MM.1S (cell line): Measurements from ENCODE around the gene MAPK11.

Source experiments
- DNase-seq: peaks from one replicate; pipeline ENCODE4 v3.0.0-alpha.2; 2015
- H2AFZ ChIP-seq: fragments of 300-600 bp; sonication (generic); 2 replicates; pipeline ENCODE4 v1.6.0; 2016; ENCODE audit warnings: antibody characterized with exemption, low read length
- H3F3A ChIP-seq: fragments of 300-600 bp; sonication (generic); 2 replicates; pipeline ENCODE4 v1.6.1; 2016; ENCODE audit warnings: mild to moderate bottlenecking, antibody characterized with exemption, low read length, moderate library complexity, mixed read lengths; ENCODE audit not compliant: insufficient read depth
- H3K27ac ChIP-seq: fragments of 300-600 bp; sonication (generic); 2 replicates; pipeline ENCODE4 v1.5.1; 2016; ENCODE audit warnings: mild to moderate bottlenecking, low read length
- H3K27me3 ChIP-seq: fragments of 300-600 bp; sonication (generic); replicated peaks from 2 replicates; pipeline ENCODE4 v1.6.0; 2016; ENCODE audit warnings: low read length; ENCODE audit not compliant: insufficient read depth
- H3K36me3 ChIP-seq: fragments of 300-600 bp; sonication (generic); replicated peaks from 2 replicates; pipeline ENCODE4 v1.6.1; 2016; ENCODE audit warnings: mild to moderate bottlenecking, low read length, mixed read lengths; ENCODE audit not compliant: insufficient read depth
- H3K4me1 ChIP-seq: fragments of 300-600 bp; sonication (generic); 2 replicates; pipeline ENCODE4 v1.6.1; 2016; ENCODE audit warnings: low read length, mixed read lengths
- H3K4me2 ChIP-seq: fragments of 300-600 bp; sonication (generic); 2 replicates; pipeline ENCODE4 v1.6.0; 2016; ENCODE audit warnings: low read depth, low read length
- H3K4me3 ChIP-seq: fragments of 300-600 bp; sonication (generic); 2 replicates; pipeline ENCODE4 v1.5.1; 2016; ENCODE audit warnings: low read length, mixed read lengths
- H3K79me2 ChIP-seq: fragments of 300-600 bp; sonication (generic); 2 replicates; pipeline ENCODE4 v1.6.1; 2016; ENCODE audit warnings: mixed run types, low read length, mixed read lengths
- H3K9ac ChIP-seq: fragments of 300-600 bp; sonication (generic); 2 replicates; pipeline ENCODE4 v1.6.1; 2016; ENCODE audit warnings: low read length, mixed read lengths
- H3K9me2 ChIP-seq: fragments of 300-600 bp; sonication (generic); replicated peaks from 2 replicates; pipeline ENCODE4 v1.6.1; 2016; ENCODE audit warnings: mild to moderate bottlenecking, low read length, mixed read lengths; ENCODE audit not compliant: insufficient read depth
- H3K9me3 ChIP-seq: fragments of 300-600 bp; sonication (generic); replicated peaks from 2 replicates; pipeline ENCODE4 v1.6.1; 2016; ENCODE audit warnings: mild to moderate bottlenecking, low read length, mixed read lengths; ENCODE audit not compliant: insufficient read depth
- H4K20me1 ChIP-seq: fragments of 300-600 bp; sonication (generic); 2 replicates; pipeline ENCODE4 v1.6.1; 2016; ENCODE audit warnings: mild to moderate bottlenecking, low read length, moderate library complexity, mixed read lengths; ENCODE audit not compliant: insufficient read depth
- CTCF ChIP-seq: fragments of 300-600 bp; sonication (generic); IDR thresholded peaks from 2 replicates; pipeline ENCODE4 v1.5.1; 2016; ENCODE audit warnings: antibody characterized with exemption, low read length, mixed read lengths
- EZH2 ChIP-seq: fragments of 300-600 bp; sonication (generic); optimal IDR thresholded peaks from 2 replicates; pipeline ENCODE3; 2017; ENCODE audit warnings: low read depth, mild to moderate bottlenecking, antibody characterized with exemption, low read length, mixed read lengths
- EZH2phosphoT487 ChIP-seq: fragments of 300-600 bp; sonication (generic); IDR thresholded peaks from 2 replicates; pipeline ENCODE4 v1.6.1; 2018; ENCODE audit warnings: antibody characterized with exemption, low read length

MAPK11 gene

GRCh38 chr22:50292643-50293440 is 22.7 kb upstream of the MAPK11 start:
- no peak for DNase-seq
- Histone ChIP-seq H3K9me3 (no peaks in the 10 kb centered on the region), H3K27me3 (no peaks in the 10 kb centered on the region), H3K9me2 (no peaks in the 10 kb centered on the region), H3F3A (no peaks in the 10 kb centered on the region), H4K20me1 (no peaks in the 10 kb centered on the region), H3K9ac (no peak overlapping the region), H3K4me1 (no peaks in the 10 kb centered on the region), H3K4me2 (no peak overlapping the region), H3K79me2 (peaks cover 12% of the 10 kb centered on the region; the same call in 1 of the 2 replicates), H3K36me3 (no peaks in the 10 kb centered on the region), H3K4me3 (no peak overlapping the region), H3K27ac (no peak overlapping the region), H2AFZ (no peak overlapping the region)
- TF ChIP-seq EZH2phosphoT487, result no peak
- TF ChIP-seq CTCF, result no peak
- no peak for TF ChIP-seq EZH2

GRCh38 chr22:50289942-50290630 is 19.9 kb upstream of the MAPK11 start:
- Histone ChIP-seq H3K4me3 (no peak overlapping the region), H3K9me2 (no peaks in the 10 kb centered on the region), H2AFZ (no peak overlapping the region), H3F3A (no peaks in the 10 kb centered on the region), H3K79me2 (peaks cover 5% of the 10 kb centered on the region; the same call in 1 of the 2 replicates), H3K9ac (no peak overlapping the region), H3K4me1 (no peaks in the 10 kb centered on the region), H3K27ac (no peak overlapping the region), H3K4me2 (no peak overlapping the region), H3K9me3 (no peaks in the 10 kb centered on the region), H3K36me3 (no peaks in the 10 kb centered on the region), H4K20me1 (no peaks in the 10 kb centered on the region), H3K27me3 (no peaks in the 10 kb centered on the region)
- no peak for TF ChIP-seq CTCF
- no peak for TF ChIP-seq EZH2phosphoT487
- TF ChIP-seq EZH2, result no peak
- DNase-seq, result no peak

GRCh38 chr22:50289151-50289941 is 19.2 kb upstream of the MAPK11 start:
- no peak overlapping the region for H2AFZ ChIP-seq
- H3K79me2 ChIP-seq, result peaks cover 5% of the 10 kb centered on the region; the same call in 1 of the 2 replicates
- no peaks in the 10 kb centered on the region for H3F3A ChIP-seq
- no peak overlapping the region for H3K9ac ChIP-seq
- no peak overlapping the region for H3K4me2 ChIP-seq
- TF ChIP-seq EZH2 (no peak), CTCF (no peak), EZH2phosphoT487 (no peak)
- H3K4me1 ChIP-seq, result no peaks in the 10 kb centered on the region
- no peaks in the 10 kb centered on the region for H3K9me3 ChIP-seq
- H3K4me3 ChIP-seq, result no peak overlapping the region
- no peak for DNase-seq
- H3K27ac ChIP-seq, result no peak overlapping the region
- no peaks in the 10 kb centered on the region for H3K27me3 ChIP-seq
- H3K36me3 ChIP-seq, result no peaks in the 10 kb centered on the region
- H3K9me2 ChIP-seq, result no peaks in the 10 kb centered on the region
- H4K20me1 ChIP-seq, result no peaks in the 10 kb centered on the region
